ENCODE results near the gene SPECC1.
"Not testable (repeated sequence)": the region's sequence is repeated elsewhere in the genome, so short reads cannot be mapped to it uniquely, and the experiment has no call there.

Gene SPECC1

DNA sequence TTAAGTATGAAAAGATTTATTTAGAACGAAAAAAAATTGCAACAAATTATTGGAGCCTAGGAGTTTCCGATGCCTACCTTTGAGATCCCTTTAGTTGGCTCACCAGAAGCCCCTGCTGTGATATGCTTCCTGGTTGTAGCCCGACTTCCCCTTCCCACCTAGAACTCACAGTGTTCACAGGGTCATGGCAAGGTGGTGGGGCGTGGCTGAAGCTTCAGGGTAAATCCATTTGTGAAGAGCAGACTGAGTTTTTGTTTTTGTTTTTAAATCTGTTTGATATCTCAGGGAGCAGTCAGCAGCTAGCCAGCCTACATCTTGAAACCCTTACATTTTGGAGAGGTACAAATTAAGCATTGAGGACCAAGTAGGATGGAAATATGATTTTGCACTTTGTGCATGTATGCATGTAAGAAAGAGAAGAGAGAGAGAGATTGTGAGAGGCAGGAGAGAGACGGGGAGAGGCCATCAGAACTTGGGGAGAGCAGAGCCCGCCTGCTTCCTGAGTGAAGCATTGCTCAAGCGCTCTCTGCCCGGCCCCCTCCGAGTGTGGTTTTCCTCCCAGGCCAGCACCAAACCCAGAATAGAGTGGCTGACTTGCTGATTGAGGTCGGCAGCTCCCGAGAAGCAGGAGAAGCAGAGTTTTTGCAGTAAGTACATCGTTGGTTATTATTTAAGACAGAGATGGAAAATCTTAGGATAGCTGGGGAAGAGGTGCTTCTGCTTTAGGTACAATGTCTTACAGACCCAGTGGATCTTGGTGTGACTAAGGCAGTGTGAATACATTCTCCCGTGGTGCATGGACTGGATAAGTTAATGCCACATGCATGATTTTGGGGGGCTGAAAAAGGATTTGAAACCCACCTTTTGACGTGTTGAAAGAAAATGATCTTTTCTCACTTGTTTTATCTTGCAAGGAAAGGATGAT lies 64.2 kb downstream of the SPECC1 start:
- no peak for DNase-seq (ENCODE audit: low spot score)
- Histone ChIP-seq H3K27ac (peak overlapping the region; percentile 42 to 84), H3K4me3 (peak overlapping the region; percentile 60)
- TF ChIP-seq, protein P1, sequence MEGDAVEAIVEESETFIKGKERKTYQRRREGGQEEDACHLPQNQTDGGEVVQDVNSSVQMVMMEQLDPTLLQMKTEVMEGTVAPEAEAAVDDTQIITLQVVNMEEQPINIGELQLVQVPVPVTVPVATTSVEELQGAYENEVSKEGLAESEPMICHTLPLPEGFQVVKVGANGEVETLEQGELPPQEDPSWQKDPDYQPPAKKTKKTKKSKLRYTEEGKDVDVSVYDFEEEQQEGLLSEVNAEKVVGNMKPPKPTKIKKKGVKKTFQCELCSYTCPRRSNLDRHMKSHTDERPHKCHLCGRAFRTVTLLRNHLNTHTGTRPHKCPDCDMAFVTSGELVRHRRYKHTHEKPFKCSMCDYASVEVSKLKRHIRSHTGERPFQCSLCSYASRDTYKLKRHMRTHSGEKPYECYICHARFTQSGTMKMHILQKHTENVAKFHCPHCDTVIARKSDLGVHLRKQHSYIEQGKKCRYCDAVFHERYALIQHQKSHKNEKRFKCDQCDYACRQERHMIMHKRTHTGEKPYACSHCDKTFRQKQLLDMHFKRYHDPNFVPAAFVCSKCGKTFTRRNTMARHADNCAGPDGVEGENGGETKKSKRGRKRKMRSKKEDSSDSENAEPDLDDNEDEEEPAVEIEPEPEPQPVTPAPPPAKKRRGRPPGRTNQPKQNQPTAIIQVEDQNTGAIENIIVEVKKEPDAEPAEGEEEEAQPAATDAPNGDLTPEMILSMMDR (IDR thresholded peaks at IDR 0.05) = no peak

DNA sequence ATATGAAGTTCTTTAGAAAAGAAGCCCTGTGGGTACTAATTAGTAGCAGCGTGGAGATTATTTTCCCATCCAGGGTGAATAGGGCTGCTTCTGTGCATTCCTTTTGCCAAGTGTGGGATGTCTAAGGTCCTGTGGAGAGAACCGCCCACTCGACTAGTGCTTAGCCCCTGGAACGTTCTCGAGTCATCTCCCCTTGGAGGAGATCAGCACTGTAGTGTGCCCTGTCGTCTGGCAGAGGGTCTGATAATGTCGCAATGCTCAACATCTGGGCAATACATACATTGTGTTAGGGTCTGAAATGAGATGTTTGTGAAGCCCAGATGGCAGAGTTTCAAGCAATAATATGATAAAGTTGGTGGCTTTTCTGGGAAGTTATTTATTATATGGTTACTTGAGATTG lies 64.8 kb downstream of the SPECC1 start:
- DNase-seq (ENCODE audit: low spot score) = no peak
- Histone ChIP-seq H3K4me3 (peak overlapping the region; percentile 60), H3K27ac (peak overlapping the region; percentile 42 to 84)
- TF ChIP-seq, protein P1 (IDR thresholded peaks at IDR 0.05) = no peak

DNA sequence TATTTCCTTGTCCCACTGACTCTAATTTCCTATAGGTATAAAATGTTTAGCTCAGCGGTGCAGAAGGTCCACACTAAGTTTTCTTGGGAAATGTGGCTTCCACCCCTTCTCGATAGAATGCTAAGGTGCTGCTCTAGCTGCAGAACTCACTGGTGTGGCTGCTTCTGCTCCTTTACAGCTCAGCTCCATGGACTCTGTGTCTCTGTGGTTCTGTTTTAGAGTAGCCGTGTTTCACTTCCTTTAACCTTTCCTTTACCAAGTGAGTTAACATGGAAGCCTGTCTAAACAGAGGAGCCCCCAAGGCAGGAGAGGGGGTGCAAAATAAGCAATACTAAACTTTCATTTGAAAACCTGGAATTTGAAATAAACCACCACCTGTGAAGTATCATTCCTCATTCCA lies 65.3 kb downstream of the SPECC1 start:
- TF ChIP-seq, protein P1 (IDR thresholded peaks at IDR 0.05) = no peak
- H3K4me3 ChIP-seq = peak overlapping the region; percentile 60
- H3K27ac ChIP-seq = peak overlapping the region; percentile 42 to 84
- no peak for DNase-seq (ENCODE audit: low spot score)

DNA sequence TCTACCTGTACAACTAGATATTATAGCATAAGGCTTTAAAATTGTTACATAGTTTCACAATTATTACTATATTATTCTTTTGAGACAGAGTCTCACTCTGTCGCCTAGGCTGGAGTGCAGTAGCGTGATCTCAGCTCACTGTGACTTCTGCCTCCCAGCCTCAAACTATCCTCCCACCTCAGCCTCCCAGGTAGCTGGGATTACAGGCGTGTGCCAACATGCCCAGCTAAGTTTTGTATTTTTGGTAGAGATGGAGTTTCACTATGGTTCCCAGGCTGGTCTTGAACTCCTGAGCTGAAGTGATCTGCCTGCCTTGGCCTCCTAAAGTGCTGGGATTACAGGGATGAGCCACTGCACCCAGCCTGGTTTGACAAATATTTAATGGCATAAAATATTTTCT lies 67.0 kb downstream of the SPECC1 start:
- Histone ChIP-seq H3K4me3 (peak overlapping the region; percentile 48), H3K27ac (peak overlapping the region; percentile 42 to 76)
- not testable (repeated sequence) for DNase-seq (ENCODE audit: low spot score)

DNA sequence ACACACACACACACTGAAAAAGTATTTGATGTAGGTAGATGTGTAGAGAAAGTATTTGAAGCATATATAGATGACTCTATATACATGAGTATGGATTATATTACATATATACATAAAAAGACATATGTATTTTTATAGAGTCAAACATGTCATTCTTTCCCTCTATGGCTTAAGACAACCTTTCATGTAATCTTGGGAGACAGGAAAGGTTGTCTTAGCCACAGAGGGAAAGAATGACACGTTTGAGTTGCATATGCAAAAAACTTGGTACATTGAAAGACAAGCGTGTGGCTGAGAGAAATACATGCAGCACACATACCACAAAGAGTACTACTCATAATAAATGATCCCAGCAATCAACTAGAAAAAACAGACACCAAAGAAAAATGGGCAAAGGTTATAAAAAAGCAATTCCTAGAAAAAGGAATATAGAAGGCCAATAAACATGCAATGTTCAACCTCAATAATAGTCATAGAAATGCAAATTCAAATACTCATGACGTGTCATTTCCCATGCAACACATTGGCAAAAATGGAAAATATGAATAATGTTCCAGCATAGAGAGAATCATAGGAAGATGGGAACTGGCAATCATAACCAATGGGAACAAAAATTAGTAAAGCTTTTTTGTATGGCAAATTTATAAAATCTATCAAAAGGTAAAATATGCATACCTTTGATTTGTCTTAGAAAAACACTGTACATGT lies 69.0 kb downstream of the SPECC1 start:
- TF ChIP-seq, protein P1 (IDR thresholded peaks at IDR 0.05) = no peak
- H3K27ac ChIP-seq = no peak overlapping the region

DNA sequence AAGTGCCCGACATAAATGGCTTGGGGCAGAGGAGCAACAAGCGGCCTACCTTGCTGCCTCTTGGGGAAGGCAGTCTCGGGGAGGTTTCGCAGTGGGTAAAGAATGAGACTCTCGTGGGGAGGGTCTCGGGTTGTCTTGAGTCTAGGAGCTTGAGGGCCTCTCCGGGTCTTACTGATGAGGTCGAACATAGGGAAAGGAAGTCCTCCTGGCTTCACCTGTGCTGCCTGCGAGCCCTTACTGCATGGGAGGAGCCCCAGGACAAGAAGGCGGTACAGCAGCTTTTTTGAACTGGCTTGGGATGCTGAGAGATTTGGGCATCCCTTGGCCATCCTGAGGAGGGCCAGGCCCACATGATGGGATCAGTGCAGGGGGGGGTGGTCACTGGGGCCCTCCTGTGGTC lies 71.4 kb downstream of the SPECC1 start:
- DNase-seq (ENCODE audit: low spot score) = no peak
- TF ChIP-seq, protein P1 (IDR thresholded peaks at IDR 0.05) = no peak

More for the DNA sequence above, 69.0 kb downstream of the SPECC1 start:
- no peak for DNase-seq (ENCODE audit: low spot score)
- no peak overlapping the region for H3K4me3 ChIP-seq

DNA sequence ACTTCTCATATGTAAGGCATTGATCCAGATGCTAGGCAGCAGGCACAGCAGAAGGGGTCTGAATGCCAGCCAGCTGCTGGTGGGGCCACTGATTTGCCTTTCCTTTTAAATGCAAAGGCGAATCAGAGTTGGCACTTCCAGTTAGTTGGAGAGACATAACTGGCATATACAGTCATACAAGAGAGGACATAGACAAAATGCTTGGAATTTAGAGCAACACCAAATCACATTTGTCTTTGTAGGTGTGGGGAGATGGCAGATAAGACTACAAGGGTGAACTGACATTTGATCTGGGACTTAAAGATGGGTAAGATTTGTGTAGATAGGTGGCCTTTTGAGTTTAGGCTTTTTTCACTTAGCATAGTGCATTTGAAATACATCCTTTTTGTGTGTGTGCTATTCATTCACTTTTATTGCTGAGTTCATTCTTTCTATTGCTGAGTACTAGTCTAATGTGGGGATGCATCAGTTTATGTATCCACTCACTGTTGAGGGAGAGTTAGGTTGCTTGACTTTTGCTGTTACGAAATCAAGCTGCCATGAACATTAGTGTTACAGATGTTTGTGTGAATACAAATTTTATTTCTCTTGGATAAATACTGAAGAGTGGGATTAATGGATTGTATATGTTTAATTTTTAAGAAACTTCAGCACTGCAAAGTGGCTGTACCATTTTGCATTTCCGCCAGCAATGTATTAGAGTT lies 74.1 kb downstream of the SPECC1 start:
- DNase-seq (ENCODE audit: low spot score) = no peak
- no peak overlapping the region for H3K27ac ChIP-seq
- no peak overlapping the region for H3K4me3 ChIP-seq
- TF ChIP-seq, protein P1 (IDR thresholded peaks at IDR 0.05) = no peak

More for the DNA sequence above, 71.4 kb downstream of the SPECC1 start:
- Histone ChIP-seq H3K27ac (no peak overlapping the region), H3K4me3 (no peak overlapping the region)
